T-helper 9 cell (primary cell): ENCODE measurements around the gene KMT2D.
"Not testable (repeated sequence)": the region's sequence is repeated elsewhere in the genome, so short reads cannot be mapped to it uniquely, and the experiment has no call there.

Experiments
- DNase-seq: peaks from one replicate; pipeline ENCODE4 v3.0.0-alpha.2; 2020

KMT2D gene

GRCh38 chr12:49088932-49089330, 28.3 kb upstream of the KMT2D start:
- DNase-seq: no peak

GRCh38 chr12:49088150-49088931, 27.7 kb upstream of the KMT2D start:
- peak; percentile 56 for DNase-seq

GRCh38 chr12:49086116-49086515, 25.5 kb upstream of the KMT2D start:
- DNase-seq: no peak

GRCh38 chr12:49084438-49084837, 23.8 kb upstream of the KMT2D start:
- no peak for DNase-seq

- no peak for DNase-seq
Observed at GRCh38 chr12:49079793-49080192, 19.2 kb upstream of the KMT2D start.

- no peak for DNase-seq
Observed at GRCh38 chr12:49070971-49071370, 10.4 kb upstream of the KMT2D start.

GRCh38 chr12:49069507-49070346, 9.1 kb upstream of the KMT2D start, which contains the start of gene RHEBL1:
RHEBL1 (minus strand) TSS chr12:49069979; CDS start chr12:49069785, 194 bp downstream.
- DNase-seq: peak; percentile 96

GRCh38 chr12:49068879-49069506, 8.4 kb upstream of the KMT2D start:
- no peak for DNase-seq

GRCh38 chr12:49066120-49066519, 5.5 kb upstream of the KMT2D start:
- DNase-seq: no peak

- DNase-seq: no peak
Observed at GRCh38 chr12:49064767-49065152, 4.2 kb upstream of the KMT2D start.

GRCh38 chr12:49061916-49062315, 1.3 kb upstream of the KMT2D start:
- not testable (repeated sequence) for DNase-seq

GRCh38 chr12:49061157-49061650, 610 bp upstream of the KMT2D start:
- no peak for DNase-seq

- no peak for DNase-seq
Observed at GRCh38 chr12:49059299-49060171, 1.1 kb downstream of the KMT2D start.

- DNase-seq: no peak
Observed at GRCh38 chr12:49059045-49059298, 1.6 kb downstream of the KMT2D start.

- DNase-seq: no peak
Observed at GRCh38 chr12:49058366-49059044, 2.1 kb downstream of the KMT2D start.

GRCh38 chr12:49057888-49058287, 2.7 kb downstream of the KMT2D start:
- no peak for DNase-seq

GRCh38 chr12:49055978-49056754, 4.4 kb downstream of the KMT2D start:
- peak; percentile 24 for DNase-seq

GRCh38 chr12:49055092-49055491, 5.5 kb downstream of the KMT2D start:
- no peak for DNase-seq

- no peak for DNase-seq
Observed at GRCh38 chr12:49054524-49054923, 6.1 kb downstream of the KMT2D start.

GRCh38 chr12:49054096-49054495, 6.5 kb downstream of the KMT2D start:
- no peak for DNase-seq
